HG03469 (cell line): ENCODE data around the gene NSMF.
A peak's percentile ranks its signal among the peaks of the same experiment; 100 is the strongest.

Experiments
- ATAC-seq: cut with Tn5 transposase; IDR thresholded peaks from one replicate; pipeline ENCODE4 v1.9.1; 2021; ENCODE audit warnings: mild to moderate bottlenecking, moderate library complexity, moderate number of reproducible peaks; ENCODE audit not compliant: unreplicated experiment

NSMF gene

DNA sequence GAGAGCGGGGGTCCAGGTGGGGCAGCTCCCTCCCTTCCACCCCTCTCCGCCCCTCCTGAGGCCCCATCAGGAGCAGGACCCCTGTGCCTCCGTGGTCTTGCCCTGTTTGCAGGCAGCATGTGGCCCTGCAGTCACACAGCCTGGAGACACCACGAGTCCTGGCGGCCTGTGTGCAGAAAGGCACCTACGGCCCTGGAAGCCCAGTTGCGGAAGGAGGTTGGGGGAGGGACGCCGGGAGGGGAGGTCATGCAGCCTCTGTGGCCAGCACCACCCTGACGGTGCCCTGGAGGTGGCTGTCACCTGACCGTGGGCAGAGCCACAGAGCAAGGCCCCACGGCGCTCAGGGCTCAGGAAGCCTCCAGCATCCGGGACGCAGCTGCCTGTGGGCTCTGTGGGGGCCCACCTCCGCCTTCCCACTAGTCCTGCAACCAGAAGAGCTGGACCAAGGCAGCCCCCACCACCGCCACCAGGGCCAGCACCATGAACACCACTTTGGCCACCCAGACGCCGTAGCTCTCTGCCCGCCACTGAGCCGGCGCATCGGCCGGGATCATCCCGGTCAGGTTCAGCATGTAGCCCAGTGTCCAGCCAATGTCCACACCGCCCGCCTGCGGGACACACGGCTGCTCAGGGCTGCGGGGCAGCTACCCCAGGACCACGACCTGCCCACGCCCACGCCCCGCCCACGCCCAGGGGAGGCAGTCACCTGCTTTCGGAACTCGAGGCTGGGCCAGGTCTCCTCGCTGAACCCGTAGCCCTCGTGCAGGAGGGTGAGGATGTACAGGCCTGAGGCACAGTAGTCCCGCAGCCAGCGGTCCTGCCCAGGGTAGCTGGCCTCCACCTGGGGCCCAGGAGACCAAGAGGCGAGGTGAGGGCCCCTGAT lies 24.4 kb downstream of the NSMF start:
- no peak for ATAC-seq

DNA sequence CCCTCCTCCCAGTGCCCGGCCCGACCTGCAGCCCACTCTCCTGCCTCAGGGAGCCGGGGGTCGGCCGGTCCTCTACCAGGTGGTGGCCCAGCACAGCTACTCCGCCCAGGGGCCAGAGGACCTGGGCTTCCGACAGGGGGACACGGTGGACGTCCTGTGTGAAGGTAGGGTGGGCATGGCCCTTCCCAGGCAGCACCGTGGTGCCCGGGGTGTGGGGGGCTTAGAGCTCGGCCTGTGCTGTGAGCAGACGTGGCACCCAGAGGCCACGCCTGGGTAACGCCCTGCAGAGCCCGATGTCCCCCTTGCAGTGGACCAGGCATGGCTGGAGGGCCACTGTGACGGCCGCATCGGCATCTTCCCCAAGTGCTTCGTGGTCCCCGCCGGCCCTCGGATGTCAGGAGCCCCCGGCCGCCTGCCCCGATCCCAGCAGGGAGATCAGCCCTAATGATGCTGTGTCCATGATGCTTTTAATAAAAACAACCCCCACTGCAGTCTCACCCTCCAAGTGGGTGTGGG lies 25.2 kb downstream of the NSMF start:
- ATAC-seq: no peak

DNA sequence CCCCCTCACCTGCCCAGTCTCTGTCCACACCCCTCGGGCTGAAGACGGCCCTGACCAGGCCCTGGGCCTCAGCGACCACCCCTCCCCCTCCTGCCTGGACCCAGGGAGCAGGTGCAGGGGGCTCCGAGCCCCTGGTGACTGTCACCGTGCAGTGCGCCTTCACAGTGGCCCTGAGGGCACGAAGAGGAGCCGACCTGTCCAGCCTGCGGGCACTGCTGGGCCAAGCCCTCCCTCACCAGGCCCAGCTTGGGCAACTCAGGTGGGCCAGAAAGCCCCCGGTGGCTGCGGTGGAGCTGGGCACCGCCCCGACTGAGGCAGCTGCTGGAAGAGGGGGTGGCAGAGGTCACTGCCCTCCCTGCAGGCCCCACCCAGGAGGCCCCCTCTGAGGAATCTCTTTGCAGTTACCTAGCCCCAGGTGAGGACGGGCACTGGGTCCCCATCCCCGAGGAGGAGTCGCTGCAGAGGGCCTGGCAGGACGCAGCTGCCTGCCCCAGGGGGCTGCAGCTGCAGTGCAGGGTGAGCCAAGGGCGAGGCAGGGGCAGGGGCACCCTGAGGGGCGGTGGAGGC lies 25.7 kb downstream of the NSMF start:
- no peak for ATAC-seq

DNA sequence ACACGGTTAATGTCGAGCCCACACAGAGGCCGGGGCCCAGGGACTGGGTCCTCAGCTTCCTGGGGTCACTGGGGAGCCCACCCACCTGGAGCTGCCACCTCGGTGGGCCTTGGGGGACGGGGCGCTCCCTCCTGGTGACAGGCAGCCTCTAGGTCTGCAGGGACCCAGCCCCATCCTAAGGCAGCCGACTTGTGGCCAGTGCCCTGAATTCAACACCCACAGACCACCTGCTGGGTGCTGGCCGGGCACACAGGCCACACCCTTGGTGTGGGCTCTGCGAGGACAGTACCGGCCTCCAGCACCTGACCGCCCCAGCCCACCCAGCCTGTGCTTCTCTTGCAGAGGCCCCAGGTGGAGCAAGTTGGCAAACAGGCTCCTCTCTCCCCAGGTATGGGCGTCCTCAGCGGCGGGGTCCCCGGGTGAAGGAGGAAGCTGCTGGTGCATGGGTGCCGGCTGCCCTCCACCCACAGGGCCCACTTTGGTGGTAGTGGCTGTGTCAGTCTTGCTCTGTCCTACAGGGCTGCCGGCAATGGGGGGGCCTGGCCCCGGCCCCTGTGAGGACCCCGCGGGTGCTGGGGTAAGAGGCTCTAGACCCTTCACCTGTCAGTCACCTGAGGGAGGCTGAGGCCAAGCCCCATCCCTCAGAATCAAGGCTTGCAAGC lies 26.3 kb downstream of the NSMF start:
- no peak for ATAC-seq

DNA sequence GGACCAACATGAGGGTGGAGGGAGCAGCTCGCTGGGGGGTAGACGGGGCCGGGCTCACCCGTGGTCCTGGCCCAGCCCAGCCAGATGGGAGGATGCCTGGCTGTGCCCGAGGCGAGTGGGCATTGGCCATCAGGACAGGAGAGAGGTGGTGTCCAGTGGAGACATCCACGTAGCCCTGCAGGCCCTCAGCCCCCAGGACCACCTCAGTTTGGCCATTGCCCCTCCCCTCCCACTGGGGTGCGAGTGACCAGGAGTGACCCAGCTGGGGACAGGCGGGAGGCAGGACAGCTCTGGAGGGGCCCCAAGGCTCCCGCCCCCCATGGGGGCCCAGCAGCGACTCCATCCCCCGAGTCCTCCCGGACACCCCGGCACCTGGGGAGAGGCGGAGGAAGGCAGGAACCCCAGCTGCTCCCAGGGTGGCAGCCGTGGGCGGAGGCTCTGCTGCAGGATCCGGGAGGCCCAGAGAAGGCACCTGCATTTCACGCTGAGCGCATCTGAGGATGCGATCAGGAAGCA lies 27.7 kb downstream of the NSMF start:
- ATAC-seq: no peak

DNA sequence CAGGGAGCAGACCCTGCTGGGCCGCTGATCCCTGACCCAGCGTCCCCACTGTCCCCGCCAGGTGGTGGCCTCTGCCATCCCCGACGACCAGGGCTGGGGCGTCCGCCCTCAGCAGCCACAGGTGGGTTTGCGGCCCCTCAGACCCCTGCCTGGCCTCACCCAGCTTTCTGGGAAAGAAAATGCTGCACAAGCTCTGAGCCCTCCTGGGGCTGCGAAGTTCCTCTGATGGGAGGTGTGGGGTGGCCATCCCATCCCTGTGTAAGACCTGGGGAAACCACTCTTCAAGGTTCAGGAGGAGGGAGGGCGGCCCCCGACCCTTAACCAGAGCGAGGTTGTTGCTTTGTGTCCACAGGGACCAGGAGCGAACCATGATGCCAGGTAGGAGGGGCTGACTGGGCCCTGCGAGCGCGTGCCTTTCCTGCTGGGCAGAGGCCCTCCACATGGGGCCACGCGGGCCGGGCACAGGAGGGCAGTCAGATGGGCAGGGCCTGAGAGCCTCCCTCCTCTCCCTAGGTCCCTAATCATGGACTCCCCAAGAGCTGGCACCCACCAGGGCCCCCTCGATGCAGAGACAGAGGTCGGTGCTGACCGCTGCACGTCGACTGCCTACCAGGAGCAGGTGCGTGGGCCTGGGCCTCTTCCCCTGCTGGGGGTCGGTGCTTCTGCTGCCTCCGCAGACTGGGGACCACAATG lies 28.3 kb downstream of the NSMF start:
- no peak for ATAC-seq

DNA sequence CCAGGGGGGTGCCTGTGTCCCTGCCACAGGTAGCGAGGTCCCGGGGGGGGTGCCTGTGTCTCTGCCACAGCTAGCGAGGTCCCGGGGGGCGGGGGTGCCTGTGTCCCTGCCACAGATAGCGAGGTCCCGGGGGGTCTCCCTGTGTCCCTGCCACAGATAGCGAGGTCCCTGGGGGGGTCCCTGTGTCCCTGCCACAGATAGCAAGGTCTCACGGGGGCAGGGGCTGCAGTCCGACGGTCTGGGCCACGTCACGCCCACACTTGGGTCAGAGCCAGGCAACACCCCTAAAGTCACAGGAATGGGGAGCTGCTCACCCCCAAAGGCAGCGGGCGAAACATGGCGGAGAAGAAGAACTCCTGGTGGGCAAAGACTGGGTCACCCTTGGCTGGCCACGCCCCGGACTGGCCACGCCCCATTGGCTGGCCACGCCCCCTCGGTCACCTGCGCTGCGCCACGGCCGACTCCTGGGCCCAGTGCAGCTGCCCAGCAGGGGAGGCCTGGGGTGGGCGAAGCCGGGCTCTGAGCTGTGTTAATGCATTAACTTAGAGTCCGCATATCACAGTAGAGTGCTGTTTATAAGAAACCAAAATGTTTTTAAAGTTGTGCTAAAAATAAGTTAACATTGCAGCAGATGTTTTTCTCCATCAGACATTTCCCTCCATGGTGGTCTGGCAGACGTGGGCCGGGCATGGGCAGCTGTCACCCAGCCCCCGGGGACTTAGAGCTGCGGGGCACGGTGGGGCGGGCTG lies 29.0 kb downstream of the NSMF start:
- ATAC-seq: no peak

DNA sequence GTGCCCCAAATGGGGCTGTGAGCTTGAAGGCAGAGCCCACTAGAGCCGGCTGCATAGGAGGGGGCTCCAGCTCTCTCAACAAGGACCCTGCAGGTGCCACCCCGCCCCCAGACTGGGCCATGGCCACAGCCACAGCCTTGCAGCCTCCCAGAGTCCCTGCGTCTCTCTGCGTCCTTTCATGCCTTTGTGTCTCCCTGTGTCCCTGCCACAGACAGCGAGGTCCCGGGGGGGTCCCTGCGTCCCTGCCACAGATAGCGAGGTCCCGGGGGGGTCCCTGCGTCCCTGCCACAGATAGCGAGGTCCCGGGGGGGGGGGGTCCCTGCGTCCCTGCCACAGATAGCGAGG lies 29.6 kb downstream of the NSMF start:
- no peak for ATAC-seq

DNA sequence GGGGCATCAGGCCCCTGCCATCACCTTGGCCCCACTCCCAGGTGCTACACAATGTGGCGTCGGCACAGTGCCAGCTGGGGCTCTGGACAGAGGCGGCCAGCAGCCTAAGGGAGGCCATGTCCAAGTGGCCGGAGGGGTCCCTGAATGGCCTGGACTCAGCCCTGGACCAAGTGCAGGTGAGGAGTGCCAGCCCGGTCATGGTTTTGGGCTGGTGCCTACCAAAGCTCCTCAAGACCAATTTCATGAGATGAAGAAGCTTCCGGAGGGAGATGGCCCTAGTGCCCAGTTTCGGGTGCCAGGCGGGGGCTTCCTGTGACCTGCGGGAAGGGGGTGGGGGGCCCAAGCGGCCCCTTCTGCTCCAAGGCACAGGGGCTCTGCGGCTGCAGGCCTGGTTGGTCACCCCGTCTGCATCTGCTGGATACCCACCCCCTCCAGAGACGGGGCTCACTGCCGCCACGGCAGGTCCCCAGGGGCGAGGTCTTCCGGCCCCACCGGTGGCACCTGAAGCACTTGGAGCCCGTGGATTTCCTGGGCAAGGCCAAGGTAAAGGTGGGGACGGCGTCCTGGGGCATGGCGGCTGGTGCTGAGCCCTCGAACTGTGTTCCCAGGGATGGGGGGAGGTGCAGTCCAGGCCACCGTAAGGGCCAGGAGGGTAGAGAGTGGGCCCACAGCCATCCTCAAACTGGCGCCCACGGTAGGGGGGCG lies 30.1 kb downstream of the NSMF start:
- ATAC-seq: no peak

DNA sequence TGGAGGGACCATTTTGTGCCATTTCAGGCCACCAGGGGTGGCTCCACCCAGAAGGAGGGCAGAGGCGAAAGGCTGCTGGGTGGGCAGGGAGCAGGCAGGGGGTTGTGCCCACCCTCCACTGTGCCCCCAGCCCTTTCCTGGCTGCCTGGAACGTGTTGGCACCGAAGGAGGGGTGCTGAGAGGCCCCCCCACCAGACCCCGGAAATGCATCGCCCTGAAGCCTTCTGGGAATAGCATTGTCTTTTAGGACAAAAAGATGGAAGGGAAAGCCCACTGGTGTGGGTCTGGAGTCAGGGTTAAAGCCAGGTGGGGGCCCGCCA lies 30.9 kb downstream of the NSMF start:
- no peak for ATAC-seq

DNA sequence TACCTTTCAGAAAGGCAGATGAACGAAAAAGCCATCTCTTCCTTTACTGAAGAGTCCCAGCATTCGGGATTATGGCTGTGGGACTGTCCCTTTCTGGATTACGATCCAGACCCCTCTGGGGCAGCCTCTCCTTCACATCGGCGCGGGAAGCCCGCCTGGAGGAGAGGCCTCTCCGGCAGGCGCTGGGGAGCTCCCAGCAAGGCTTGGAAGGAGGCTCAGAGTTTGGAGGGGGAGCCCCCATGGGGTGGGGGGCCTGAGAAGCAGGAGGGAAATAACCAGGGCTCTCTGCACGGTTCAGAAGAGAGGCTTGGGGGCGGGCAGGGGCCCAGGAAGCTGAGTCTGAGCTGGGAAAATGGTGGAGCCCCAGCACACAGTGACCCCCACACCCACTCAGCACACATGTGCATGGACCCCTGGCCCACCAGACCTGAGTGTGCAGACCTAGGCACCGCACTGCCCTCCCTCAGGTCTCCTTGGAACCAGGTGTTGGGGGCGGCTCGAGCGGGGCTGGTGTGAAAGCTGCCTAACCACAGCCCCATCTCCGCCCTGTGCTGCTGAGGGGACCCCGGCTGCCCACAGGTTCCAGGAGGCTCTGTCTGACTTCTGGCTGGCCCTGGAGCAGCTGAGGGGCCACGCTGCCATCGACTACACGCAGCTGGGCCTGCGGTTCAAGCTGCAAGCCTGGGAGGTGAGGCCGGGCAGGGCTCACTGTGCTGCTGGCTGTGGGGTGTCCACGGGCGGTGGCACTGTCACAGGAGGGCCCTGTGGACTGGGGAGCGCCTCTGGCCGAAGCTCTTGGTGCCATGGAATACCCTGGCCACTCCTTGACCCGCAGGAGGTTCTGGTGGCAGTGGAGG lies 31.5 kb downstream of the NSMF start:
- no peak for ATAC-seq

DNA sequence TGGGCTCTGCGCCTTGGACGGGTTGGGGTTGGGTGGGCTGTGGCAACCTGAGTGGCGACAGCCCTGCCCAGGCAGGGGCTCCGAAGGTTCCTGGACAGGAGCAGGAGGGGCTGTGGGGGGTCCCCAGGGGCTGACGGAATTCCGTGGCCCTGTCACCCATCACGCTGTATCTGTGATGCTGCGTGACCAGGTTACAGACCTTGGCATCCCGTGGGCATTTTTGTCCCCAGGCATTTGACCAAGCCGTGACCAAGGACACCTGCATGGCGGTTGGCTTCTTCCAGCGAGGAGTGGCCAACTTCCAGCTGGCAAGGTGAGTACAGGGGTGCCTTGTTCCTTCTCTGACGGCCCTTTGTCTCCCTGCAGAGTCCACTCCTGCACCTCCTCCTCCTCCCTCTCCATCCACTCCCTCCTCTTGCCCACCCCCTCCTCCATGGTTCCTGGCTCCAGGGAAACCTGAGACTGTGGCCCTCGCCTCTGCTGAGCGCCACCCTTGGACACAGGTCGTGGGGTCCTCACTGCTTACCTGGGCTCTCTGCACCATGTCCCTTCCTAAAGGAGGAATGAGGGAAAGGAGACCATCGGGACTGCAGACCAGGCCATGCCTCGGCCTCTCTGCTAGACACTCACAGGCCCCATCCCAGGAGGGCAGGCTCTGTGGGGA lies 33.0 kb downstream of the NSMF start:
- ATAC-seq: no peak

DNA sequence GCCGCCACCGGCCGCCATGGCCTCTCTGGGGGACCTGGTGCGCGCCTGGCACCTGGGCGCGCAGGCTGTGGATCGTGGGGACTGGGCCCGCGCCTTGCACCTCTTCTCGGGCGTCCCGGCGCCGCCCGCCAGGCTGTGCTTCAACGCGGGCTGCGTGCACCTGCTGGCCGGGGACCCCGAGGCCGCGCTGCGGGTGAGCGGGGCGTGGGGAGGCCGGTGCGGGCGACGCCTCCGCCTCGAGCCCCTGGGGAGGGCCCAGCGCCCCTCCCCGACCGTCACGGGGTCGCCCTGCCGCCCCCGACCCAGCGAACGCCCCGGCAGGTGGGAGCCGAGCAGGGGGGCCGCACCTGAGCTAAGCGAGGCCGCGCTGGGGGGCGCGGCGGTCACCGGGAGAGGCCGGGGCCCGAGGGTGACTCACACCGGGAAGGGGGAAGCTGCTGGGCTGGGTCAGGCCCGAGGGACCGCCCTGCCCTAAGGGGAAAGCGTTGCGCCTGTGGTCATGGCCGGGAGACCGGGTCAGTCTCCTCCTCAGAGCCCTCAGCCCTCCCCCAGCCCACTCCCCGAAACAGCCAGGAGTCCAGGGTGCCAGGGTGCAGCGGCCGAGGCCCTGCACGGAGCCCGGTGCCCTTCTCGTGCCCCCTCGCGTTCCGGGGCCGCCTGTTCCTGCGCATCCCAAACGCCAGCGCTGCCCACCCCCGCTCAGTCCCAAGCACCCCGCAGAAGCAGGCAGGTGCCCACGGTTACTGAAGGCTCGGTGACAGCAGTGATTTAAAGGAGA lies 35.4 kb downstream of the NSMF start:
- ATAC-seq: peak; percentile 14

DNA sequence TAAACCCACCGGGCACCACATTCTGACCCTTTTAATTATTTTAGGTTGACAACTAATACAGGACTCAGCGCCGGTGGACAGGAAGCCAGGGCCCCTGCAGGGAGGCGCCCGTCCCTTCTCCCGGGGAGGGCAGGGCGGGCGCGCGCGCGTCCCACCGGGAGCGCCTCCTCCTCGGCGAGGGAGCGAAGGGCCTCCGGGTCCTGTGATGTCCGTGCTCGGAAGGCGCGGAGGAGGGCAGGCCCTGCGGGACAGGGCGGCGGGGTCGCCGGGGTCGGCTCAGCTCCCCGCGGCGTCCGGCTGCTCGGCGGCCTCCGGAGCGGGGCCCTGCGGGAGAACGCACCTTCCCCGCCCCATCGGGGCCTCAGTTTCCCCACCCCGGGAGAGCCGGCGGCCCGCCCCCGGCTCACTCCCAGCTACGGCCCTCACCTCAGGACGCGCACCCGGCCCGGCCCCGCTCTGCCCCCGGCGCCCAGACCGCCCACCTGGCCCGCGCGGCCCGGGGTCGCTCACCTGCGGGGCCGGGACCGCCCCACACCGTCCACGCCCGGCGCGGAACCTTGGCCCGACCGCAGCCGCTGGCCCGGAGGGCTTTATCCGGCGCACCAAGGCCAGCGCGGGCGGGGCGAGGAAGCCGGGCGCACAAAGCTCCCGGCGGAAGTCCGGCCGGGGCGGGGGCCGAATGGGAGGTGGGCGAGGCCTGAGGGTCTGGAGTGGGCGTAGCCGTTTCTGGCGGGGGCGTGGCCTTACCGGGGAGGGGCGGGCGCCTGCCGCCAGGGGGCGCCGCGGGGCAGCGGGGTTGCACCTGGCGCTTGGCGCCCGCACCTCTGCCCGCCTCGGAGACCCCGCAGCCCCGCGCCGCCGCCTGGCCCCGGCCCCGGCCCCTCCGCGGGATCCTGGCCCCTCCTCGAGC lies 36.3 kb downstream of the NSMF start, which contains the start of the genes EXD3 and NOXA1:
TSS of gene EXD3 (minus strand) at position 559 of the 910 bp plus-strand sequence. CDS start 27,805 bp downstream, outside the sequence.
TSS of gene NOXA1 (plus strand) at position 790 of the 910 bp plus-strand sequence. CDS start 137 bp downstream, outside the sequence.
- ATAC-seq: peak; percentile 61

DNA sequence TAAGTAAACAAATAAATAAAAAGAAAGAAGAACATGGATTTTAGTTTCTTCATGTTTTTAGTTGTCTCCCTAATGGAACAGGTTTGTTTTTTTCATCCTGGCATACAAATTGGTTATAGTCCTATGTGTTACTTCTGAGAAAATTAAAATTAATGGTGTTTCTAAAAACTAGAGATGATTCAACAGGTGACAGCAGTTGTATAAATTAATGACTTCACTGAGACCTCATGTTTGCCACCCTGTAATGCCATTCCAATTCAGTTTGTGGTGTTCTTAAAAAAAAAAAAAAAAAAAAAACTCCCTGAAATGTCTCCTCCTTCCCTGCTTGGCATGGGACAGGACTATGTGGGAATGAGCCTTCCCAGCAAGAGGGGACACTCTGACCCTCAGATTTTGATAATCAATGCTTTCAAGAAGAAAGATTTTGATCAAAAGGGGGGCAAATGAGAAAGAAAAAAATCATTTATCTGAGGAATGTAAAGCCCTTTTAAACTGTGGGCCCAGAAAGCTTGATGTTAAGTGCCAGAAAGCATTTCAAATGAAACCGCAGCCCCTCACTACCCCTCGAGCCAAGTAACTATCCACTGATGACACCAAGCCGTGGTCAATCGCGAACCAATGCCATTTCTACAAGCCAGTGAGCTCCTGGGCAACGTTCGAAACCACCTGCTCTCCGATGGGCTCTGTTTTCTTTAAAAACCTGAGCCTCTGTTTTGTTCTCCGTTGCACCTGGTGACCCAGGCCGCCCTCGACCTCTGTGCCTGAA lies 37.1 kb downstream of the NSMF start:
- ATAC-seq: no peak
